ENCODE results near the gene GLMP.
"Not testable (repeated sequence)": the region's sequence is repeated elsewhere in the genome, so short reads cannot be mapped to it uniquely, and the experiment has no call there.

The GLMP gene, protein sequence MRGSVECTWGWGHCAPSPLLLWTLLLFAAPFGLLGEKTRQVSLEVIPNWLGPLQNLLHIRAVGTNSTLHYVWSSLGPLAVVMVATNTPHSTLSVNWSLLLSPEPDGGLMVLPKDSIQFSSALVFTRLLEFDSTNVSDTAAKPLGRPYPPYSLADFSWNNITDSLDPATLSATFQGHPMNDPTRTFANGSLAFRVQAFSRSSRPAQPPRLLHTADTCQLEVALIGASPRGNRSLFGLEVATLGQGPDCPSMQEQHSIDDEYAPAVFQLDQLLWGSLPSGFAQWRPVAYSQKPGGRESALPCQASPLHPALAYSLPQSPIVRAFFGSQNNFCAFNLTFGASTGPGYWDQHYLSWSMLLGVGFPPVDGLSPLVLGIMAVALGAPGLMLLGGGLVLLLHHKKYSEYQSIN

DNA sequence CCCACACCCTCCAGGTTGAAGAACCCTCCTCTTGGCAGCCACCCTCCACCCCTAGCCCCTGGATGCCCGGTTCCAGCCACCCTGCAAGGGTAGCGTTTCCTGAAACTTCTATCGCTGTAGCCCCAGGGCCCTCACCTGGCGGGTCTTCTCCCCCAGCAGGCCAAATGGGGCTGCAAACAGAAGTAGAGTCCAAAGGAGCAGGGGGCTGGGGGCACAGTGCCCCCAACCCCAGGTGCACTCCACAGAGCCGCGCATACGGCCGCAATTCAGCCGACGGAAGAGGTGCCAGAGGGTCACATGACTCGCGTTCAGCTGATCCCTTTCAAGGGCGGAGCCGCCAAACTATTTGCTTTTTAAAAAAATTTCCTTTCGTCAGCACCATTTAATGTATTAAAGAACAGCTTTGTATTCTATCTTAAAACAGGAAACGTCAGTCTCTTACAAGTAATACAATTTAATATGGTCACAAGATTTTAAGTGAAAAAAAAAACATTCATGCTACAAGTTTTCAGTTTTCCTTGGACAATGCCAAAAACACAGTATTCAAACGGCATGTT, at the start of gene GLMP:
Gene GLMP (minus strand): TSS at position 289 of the 557 bp plus-strand sequence. CDS start 34 bp downstream, at position 255.
- peak; percentile 53 to 76 for DNase-seq

DNA sequence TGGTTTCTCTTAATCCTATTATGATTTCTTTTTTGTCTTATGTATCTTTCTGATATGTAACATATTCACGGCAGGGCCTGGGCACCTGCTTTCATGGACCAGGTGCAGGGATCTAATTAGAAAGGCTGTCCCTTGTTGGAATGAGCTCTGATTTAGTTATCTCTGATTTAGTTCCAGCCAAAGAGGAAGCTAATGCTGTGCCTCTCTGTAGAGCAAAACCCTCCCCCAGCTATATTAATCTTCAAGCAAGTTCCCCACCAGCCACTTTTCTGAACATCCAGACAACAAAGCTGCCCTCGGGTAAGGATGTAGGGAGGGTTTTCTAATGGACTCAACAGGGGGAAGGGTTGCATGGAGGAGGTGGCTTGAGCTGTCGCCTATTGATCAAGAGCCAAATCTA, 48.9 kb upstream of the GLMP start:
- DNase-seq = peak in 1 of 2 experiments; percentile 9

DNA sequence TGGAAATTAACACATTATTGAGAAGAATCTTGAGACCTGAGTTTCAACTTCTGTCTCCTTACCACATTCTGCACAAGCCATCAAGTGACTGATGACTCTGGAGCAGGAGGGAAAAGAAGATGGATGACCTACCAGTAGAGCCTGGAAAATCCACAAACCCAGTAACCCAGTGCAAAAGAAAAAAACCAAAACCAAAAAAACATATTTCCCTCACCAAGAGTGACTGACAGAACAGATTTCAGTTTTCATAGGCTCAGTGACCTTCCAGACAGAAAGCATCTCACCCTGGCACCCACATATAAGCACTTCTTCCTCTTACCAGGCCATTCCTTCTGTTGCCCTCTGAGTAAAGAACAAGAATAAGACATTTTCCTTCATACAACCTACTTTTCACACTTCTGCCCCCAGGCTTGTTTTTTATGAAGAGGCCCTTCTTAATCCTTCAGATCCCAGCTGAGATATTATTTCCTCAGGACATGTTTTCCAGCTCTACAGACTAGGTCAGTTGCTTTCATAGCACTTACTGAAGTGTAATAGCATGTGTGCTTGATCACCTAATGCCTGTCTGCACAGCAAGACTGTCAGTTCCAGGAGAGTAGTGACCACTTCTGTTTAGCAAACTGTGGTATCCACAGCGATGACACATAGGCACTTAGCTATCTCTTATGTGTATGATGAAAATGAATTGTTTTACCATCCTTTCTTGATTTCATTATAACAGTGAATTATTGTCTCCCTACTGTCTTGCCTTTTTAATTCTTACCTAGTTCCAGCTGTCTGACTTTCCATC, 46.9 kb upstream of the GLMP start:
- no peak for DNase-seq

DNA sequence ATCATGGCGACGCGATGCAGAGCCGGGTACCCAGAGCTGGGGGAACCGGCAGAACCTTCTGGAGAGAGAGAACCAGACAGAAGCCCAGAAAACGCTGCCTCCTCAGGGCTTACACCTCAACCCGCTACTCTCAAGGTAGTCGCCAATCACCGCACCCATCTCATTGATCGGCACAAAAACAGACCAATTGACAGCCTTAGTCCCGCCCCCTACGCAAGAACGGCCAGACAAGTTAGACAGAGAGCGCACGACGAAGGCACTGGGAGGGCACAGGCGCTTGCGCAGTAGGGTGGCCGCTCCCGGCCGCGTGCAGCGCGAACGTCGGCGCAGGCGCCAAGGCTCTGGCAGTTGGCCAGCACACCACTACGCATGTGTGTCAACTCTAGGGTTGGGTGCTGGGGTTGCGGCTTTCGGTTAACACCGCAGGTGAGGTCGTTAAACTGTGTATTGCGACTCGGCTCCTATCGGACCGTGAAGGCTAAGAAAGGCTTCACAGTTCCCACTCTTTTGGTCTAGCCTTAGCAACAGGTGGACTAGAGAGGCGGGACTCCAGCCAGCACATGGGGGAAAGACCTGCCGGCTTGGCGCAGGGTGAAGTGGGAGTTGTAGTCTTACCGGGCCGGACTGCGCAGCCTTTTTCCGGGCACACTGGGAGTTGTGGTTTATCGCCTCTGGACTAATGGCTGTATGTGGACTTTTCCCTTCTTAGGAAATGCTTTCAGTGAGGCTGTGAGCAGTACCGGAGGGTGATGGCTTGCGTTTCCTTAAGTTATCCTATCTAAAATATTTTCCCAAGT, 42.9 kb upstream of the GLMP start, which contains the start of the genes CCT3 and TSACC:
Gene CCT3 (minus strand): TSS at position 113 of the 797 bp plus-strand sequence. CDS start 108 bp downstream, at position 5.
Gene TSACC (plus strand): TSS at position 347 of the 797 bp plus-strand sequence. CDS start 1,232 bp downstream, outside the sequence.
- DNase-seq = peak; percentile 99 to 100

- peak in 1 of 2 experiments; percentile 26 for DNase-seq
Observed at GRCh38 chr1:156337888-156338179, 42.4 kb upstream of the GLMP start.

- peak in 1 of 2 experiments; percentile 20 for DNase-seq
Observed at GRCh38 chr1:156337052-156337887, 41.8 kb upstream of the GLMP start.

DNA sequence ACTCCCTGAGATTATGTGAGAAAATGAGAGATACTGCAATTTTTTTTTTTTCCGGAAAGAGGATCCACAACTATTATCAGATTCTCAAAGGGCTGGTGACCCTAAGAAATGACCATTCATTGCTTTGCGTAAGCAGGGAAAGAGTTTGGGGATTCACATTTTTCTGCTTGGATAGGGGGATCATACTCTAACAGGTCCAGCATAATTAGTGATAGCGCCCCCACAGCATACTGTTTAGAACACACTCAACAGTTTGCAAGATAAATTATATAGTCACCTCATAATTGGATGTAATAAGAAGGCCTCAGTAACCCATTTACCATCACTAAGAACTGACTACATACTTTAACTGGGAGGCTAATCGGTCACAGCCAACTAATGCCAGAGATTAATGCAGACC, 40.8 kb upstream of the GLMP start:
- DNase-seq = peak; percentile 39 to 74

- DNase-seq = not testable (repeated sequence)
Observed at GRCh38 chr1:156323179-156323578, 27.7 kb upstream of the GLMP start.

DNA sequence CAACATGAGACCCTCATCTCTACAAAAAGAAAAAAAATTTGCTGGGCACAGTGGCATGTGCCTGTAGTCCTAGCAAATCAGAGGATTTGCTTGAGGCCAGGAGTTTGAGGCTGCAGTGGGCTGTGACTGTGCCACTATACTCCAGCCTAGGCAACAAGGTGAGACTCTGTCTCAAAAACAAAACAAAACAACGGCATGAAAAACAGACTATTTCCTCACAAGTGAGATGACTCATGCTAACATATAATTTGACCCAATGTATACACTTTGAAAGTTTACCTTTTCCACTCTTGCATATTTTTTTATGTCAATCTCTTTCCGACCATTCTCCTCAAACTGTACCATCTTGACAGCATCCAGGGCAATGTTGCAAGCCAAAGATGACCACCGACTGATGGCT, 25.1 kb upstream of the GLMP start:
- no peak for DNase-seq

DNA sequence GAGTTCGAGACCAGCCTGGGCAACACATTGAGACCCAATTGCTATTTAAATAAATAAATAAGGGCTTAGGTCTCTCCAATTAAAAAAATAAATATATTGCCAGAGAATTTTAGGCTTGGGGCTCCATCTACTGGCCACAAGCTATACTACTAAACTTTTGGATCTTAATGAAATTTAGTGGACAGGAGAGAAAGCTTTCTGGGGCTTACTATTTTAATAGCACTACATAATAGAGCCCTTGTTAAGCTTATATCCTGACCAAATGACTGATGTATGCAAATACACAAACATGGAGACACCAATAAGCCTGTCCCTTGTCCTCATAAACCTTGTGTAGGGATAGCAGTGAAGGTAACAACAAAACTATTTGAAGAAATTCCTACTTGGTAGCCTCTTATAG, 24.2 kb upstream of the GLMP start:
- DNase-seq = peak; percentile 46 to 51

DNA sequence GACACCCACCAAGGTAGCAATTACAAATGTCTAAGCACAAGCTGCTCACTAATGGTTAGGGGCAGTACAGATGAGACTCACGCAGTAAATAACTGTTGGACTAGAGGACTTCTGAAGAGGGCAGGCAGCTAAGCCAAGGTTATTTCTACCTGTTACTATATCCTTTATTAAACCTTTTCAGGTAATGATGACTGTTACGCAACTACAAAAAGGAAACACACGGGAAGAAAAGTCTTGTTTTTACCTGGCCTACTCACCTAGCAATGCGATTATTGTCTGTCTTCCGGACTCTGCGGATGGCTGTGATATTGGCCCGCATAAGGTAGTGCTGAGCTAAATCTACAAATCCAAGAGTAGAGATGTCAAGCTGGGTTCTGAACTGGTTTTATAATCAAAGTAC, 21.4 kb upstream of the GLMP start:
- DNase-seq = no peak

DNA sequence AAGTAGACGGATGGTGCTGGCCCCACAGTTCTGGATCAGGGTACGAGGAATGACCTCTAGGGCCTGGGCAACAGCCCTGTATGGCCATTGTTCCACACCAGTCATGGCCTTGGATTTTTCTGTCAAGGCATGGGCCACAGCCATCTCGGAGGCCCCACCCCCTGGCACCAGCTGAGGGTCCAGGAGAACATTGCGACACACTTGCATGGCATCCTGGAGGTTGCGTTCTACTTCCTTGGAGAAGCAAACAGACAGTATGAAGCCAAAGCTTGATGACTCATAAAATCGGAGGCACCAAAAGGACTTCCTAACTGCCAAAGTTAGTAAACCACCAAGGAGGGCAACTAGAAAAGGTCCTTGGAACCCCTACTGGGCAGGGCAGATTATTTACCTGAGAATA, 15.5 kb upstream of the GLMP start:
- peak; percentile 44 to 70 for DNase-seq

DNA sequence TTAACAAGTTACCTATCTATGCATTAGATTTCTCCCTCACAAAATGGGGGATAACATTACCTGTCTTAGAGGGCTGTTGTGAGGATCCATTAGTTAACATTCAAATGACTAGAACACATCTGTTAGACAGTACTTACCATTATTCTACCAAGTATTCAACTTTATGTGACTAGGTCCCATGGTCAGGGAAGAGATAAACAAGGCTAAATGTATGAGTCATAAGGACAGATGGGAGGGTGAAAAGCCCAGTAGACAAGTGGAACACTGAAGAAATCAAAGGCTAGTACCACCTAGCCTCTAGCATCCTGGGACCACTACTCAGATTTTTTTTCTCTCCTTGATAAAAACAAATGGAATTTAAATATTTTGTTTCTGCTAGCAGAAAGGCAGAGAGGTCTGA, 12.6 kb upstream of the GLMP start:
- no peak for DNase-seq

GRCh38 chr1:156305215-156305614, 9.7 kb upstream of the GLMP start:
- no peak for DNase-seq

GRCh38 chr1:156303241-156303640, 7.8 kb upstream of the GLMP start:
- no peak for DNase-seq

DNA sequence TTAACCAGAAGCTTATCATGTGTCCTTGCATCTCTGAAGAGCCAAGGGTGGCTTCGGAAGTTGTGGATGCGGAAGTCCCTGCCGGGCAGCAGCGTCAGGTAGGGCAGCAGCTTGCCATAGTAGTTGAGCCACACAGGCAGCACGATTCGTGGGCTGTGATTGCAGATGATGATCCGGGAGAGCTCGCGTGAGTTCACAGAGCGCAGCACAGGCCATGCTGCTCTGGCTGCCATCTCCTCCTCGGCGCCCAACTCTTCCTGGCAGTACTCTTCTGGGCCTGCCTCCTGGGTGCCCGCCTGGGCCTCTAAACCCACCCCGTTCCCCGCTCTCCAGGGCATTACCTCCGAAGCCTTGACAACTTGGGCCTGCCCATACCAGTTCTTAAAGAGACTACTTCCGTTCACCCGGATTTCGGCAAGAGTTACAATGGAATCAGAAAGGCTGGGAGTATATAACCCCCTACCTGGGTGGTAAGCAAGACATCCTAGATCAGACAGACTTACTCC, 3.4 kb upstream of the GLMP start, which contains the start of gene VHLL:
Gene VHLL (minus strand): TSS at position 456 of the 506 bp plus-strand sequence. CDS start 118 bp downstream, at position 338.
- no peak for DNase-seq

DNA sequence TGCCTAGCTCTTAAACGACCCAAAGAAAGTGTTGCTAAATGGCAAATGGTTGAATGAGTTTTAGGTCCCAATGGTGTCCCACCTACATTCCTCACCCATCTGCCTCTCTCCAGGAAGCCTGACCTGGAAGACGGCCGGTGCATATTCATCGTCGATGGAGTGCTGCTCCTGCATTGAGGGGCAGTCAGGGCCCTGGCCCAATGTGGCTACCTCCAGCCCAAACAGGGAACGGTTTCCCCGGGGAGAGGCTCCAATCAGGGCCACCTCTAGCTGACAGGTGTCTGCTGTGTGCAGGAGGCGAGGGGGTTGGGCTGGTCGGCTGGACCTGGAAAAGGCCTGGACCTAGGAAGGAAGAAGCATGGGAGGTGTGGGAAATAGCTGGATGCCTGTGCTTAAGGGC, 1.6 kb downstream of the GLMP start:
- DNase-seq = no peak

DNA sequence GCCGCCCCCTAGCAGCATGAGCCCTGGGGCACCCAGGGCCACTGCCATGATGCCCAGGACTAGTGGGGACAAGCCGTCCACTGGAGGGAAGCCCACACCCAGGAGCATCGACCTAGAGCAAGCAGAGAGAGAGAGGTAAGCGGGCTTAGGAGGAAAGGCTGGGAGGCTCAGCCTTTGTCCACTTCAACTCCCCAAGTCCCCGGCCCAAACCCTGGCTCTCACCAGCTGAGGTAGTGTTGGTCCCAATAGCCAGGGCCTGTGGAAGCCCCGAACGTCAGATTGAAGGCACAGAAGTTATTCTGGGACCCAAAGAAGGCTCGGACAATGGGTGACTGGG, 2.4 kb downstream of the GLMP start:
- DNase-seq = no peak

- DNase-seq = no peak
Observed at GRCh38 chr1:156291226-156292061, 4.0 kb downstream of the GLMP start.

- DNase-seq = no peak
Observed at GRCh38 chr1:156289857-156290256, 5.6 kb downstream of the GLMP start.

DNA sequence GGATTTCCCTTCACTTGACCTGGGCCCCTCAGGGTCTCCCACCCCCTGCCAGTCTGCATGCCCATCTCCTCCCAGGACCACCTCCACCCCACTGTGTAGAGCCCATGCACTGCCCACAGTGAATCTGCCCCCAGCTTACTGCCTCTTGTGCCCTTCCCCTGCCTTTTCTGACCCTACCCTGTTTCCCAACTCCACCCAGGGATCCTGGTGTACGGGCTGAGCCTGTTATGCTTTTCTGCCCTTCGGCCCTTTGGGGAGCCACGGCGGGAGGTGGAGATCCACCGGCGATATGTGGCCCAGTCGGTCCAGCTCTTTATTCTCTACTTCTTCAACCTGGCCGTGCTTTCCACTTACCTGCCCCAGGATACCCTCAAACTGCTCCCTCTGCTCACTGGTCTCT, 9.4 kb downstream of the GLMP start:
- DNase-seq = no peak

Data from Kasumi-1 (cell line).